ENCODE results near the gene CAMKK1. TPM values are rescaled to one million over a fixed set of nuclear protein-coding genes. Genes with fewer than 3 reads are reported as not detected.

CAMKK1 gene
- total RNA-seq, 4 donors from 2014 or later = 0.44 to 5.1 (median 2.1) TPM

- ATAC-seq = no peak
- H3K27me3 ChIP-seq = no peaks in the 10 kb centered on the region
- TF ChIP-seq CTCF (IDR thresholded peaks at IDR 0.05 in 4 of 5, conservative IDR thresholded peaks at IDR 0.05 in 1 of 5) = no peak
- TF ChIP-seq POLR2A (IDR thresholded peaks at IDR 0.05) = no peak
- no peak overlapping the region for H3K4me3 ChIP-seq
- no peaks in the 10 kb centered on the region for H3K36me3 ChIP-seq
- no peak for DNase-seq
- peaks cover 10 to 11% of the 10 kb centered on the region in 2 donors for H3K4me1 ChIP-seq
- H3K27ac ChIP-seq = no peak overlapping the region
- intact Hi-C loops (cut with DNase I; ENCODE audit: low total_unique reads) = no loop called here
- in situ Hi-C loops (cut with MboI; ENCODE audit: low sequenced_read_pairs in 4 of 4) = no loop called here
- no peaks in the 10 kb centered on the region for H3K9me3 ChIP-seq
These were observed 19.0 kb downstream of the CAMKK1 start for GRCh38 chr17:3873862-3874261.

- DNase-seq (no peak), ATAC-seq (no peak)
- Histone ChIP-seq H3K4me3 (no peak overlapping the region), H3K4me1 (no peaks in the 10 kb centered on the region), H3K27me3 (no peaks in the 10 kb centered on the region), H3K9me3 (no peaks in the 10 kb centered on the region), H3K27ac (no peak overlapping the region), H3K36me3 (no peaks in the 10 kb centered on the region)
- in situ Hi-C loops (cut with MboI; ENCODE audit: low sequenced_read_pairs in 4 of 4) = no loop called here
- intact Hi-C loops (cut with DNase I; ENCODE audit: low total_unique reads) = no loop called here
- no peak for TF ChIP-seq POLR2A (IDR thresholded peaks at IDR 0.05)
These were observed 22.0 kb downstream of the CAMKK1 start for GRCh38 chr17:3870871-3871306.

- DNase-seq (no peak), ATAC-seq (no peak)
- intact Hi-C loops (cut with DNase I; ENCODE audit: low total_unique reads) = no loop called here
- Histone ChIP-seq H3K4me3 (no peak overlapping the region), H3K27ac (no peak overlapping the region), H3K27me3 (no peaks in the 10 kb centered on the region), H3K9me3 (no peaks in the 10 kb centered on the region), H3K36me3 (no peaks in the 10 kb centered on the region), H3K4me1 (no peaks in the 10 kb centered on the region)
- TF ChIP-seq CTCF (IDR thresholded peaks at IDR 0.05 in 4 of 5, conservative IDR thresholded peaks at IDR 0.05 in 1 of 5) = no peak
- TF ChIP-seq POLR2A (IDR thresholded peaks at IDR 0.05) = no peak
- in situ Hi-C loops (cut with MboI; ENCODE audit: low sequenced_read_pairs in 4 of 4) = loop anchor here in 1 of 4 donors (10.0 kb wide), 1 partner anchor 47 kb away; the partner anchor contains the start of gene P2RX1
These were observed 25.2 kb downstream of the CAMKK1 start for GRCh38 chr17:3867606-3868005.

- Histone ChIP-seq H3K36me3 (no peaks in the 10 kb centered on the region), H3K4me1 (no peaks in the 10 kb centered on the region), H3K27me3 (no peaks in the 10 kb centered on the region), H3K4me3 (no peak overlapping the region), H3K27ac (no peak overlapping the region), H3K9me3 (no peaks in the 10 kb centered on the region)
- TF ChIP-seq CTCF (IDR thresholded peaks at IDR 0.05 in 4 of 5, conservative IDR thresholded peaks at IDR 0.05 in 1 of 5) = no peak
- TF ChIP-seq POLR2A (IDR thresholded peaks at IDR 0.05) = no peak
- in situ Hi-C loops (cut with MboI; ENCODE audit: low sequenced_read_pairs in 4 of 4) = loop anchor here in 1 of 4 donors (10.0 kb wide), 1 partner anchor 48 kb away; the partner anchor contains the start of gene P2RX1
- intact Hi-C loops (cut with DNase I; ENCODE audit: low total_unique reads) = no loop called here
- DNase-seq = no peak
- ATAC-seq = no peak
These were observed 25.7 kb downstream of the CAMKK1 start for GRCh38 chr17:3867106-3867505.

- DNase-seq (no peak), ATAC-seq (no peak)
- Histone ChIP-seq H3K27me3 (no peaks in the 10 kb centered on the region), H3K9me3 (no peaks in the 10 kb centered on the region), H3K27ac (no peak overlapping the region), H3K4me1 (no peaks in the 10 kb centered on the region), H3K4me3 (no peak overlapping the region), H3K36me3 (no peaks in the 10 kb centered on the region)
- in situ Hi-C loops (cut with MboI; ENCODE audit: low sequenced_read_pairs in 4 of 4) (loop anchor here in 1 of 4 donors (10.0 kb wide), 1 partner anchor 49 kb away; the partner anchor contains the start of gene P2RX1), intact Hi-C loops (cut with DNase I; ENCODE audit: low total_unique reads) (no loop called here)
- TF ChIP-seq POLR2A (IDR thresholded peaks at IDR 0.05) (no peak), CTCF (IDR thresholded peaks at IDR 0.05 in 4 of 5, conservative IDR thresholded peaks at IDR 0.05 in 1 of 5) (no peak)
These were observed 26.6 kb downstream of the CAMKK1 start for GRCh38 chr17:3866276-3866675.

Data from gastrocnemius medialis (tissue), 4 donors.